Activated CD4-positive, alpha-beta T cell treated with anti-CD3 and anti-CD28 coated beads, Interleukin-2, amount 10 ng/mL, durations not matched to agents 24 days and 14 days (primary cell): Measurements from ENCODE around the gene LCMT1. TPM values are rescaled to one million over a fixed set of nuclear protein-coding genes. Genes with fewer than 3 reads are reported as not detected.

Experiments used
- DNase-seq: peaks from one replicate; pipeline ENCODE4 v3.0.0; 2022
- H3K27ac Mint-ChIP-seq: one replicate; pipeline ENCODE4 v1.8.0; 2022; ENCODE audit warnings: mild to moderate bottlenecking, mixed read lengths
- H3K27me3 Mint-ChIP-seq: one replicate; pipeline ENCODE4 v1.8.0; 2022; ENCODE audit warnings: mixed read lengths
- H3K36me3 Mint-ChIP-seq: one replicate; pipeline ENCODE4 v1.8.0; 2022; ENCODE audit warnings: low read depth, mild to moderate bottlenecking, mixed read lengths
- H3K4me1 Mint-ChIP-seq: one replicate; pipeline ENCODE4 v1.8.0; 2021; ENCODE audit warnings: mixed read lengths
- H3K4me3 Mint-ChIP-seq: one replicate; pipeline ENCODE4 v1.8.0; 2022; ENCODE audit warnings: mild to moderate bottlenecking, moderate library complexity, mixed read lengths
- H3K9me3 Mint-ChIP-seq: one replicate; pipeline ENCODE4 v1.8.0; 2021; ENCODE audit warnings: mixed read lengths
- intact Hi-C: fragments of 100-400 bp; cut with micrococcal nuclease; formaldehyde crosslinking; loops from one replicate; pipeline ENCODE4 v1.15.1; 2023
- total RNA-seq: library from RNA; stranded (reverse); gene quantifications from 2 replicates; pipeline ENCODE4 v1.2.3, GENCODE V29; 2022

The LCMT1 gene
- total RNA-seq, 1 donor from 2014 or later: 38.7 TPM

DNA sequence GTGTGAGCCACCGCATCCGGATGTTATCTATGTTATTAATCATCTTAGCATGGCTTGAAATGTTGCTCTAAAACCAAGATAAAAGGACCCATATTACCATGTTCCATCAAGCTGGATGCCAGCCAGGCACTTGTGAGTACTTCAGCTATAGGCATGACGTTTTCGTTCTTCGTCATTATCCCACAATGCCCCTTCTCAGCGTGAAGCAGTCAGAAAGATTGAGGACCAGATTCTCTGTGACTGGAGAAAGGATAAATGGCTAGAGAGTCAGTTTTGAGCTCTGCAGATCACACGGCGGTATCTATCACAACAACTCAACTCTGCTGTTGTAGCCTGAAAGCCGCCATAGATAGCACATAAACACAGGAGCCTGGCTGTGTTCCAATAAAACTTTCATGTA is 29.8 kb upstream of the LCMT1 start:
- no peaks in the 10 kb centered on the region for H3K27me3 Mint-ChIP-seq
- H3K9me3 Mint-ChIP-seq: peaks cover 3% of the 10 kb centered on the region
- no peaks in the 10 kb centered on the region for H3K36me3 Mint-ChIP-seq
- no peak overlapping the region for H3K27ac Mint-ChIP-seq
- no peak overlapping the region for H3K4me3 Mint-ChIP-seq
- DNase-seq: no peak
- intact Hi-C loops: no loop called here
- H3K4me1 Mint-ChIP-seq: no peaks in the 10 kb centered on the region

DNA sequence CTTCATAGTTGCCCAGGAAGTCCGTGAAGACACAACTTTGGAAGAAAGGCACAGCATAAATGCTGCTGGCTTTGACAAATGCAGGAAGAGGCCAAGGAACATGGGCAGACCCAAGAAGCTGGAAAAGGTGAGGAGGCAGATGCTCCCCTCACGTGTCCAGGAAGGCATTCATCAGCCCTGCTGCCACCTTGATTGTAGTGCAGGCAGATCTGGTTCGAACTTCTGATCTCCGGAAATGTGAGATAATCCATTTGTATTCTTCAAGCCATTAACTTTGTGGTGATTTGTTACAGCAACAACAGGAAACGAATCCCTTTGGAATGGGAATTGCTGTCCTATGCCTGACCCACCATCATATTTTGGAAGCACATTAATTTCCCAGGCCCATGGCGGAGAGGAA is 28.5 kb upstream of the LCMT1 start:
- Mint-ChIP-seq H3K27ac (no peak overlapping the region), H3K4me1 (no peaks in the 10 kb centered on the region), H3K27me3 (no peaks in the 10 kb centered on the region), H3K4me3 (no peak overlapping the region), H3K9me3 (peaks cover 3% of the 10 kb centered on the region), H3K36me3 (no peaks in the 10 kb centered on the region)
- no peak for DNase-seq
- intact Hi-C loops: no loop called here

DNA sequence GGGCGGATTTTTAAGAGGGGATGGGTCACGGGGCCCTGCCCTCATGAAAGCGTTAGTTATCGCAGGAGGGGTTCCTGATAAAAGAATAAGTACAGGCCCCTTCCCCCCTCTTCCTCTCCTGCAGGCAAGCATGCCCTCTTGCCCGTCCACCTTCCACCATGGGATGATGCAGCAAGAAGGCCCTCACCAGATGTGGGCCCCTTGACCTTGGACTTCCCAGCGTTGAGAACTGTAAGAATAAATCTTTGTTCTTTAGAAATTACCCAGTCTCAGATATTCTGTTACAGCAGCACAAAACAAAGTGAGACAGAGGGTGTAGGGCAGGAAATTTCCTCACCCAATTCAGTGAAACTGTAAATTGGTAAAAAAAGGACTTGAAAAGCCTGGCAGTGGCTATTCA is 27.8 kb upstream of the LCMT1 start:
- Mint-ChIP-seq H3K36me3 (no peaks in the 10 kb centered on the region), H3K9me3 (peaks cover 3% of the 10 kb centered on the region), H3K27ac (no peak overlapping the region), H3K4me1 (no peaks in the 10 kb centered on the region), H3K4me3 (no peak overlapping the region), H3K27me3 (no peaks in the 10 kb centered on the region)
- intact Hi-C loops: no loop called here
- DNase-seq: no peak

DNA sequence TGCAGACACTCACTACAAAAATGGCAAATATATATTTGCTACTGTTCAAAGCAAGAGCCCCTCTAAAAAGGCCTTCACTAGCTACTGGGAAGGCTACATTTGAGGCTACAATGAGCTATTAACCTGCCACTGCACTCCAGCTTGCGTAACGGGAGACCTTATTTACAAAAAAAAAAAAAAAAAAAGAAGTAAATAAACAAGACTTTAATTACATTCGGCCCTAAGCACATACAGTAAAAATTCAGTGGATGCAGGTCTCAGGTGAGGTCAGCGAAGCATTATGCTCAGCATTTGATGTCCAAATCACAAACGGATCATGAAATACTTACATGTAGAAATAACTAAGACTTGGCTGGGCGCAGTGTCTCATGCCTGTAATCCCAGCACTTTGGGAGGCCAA is 26.7 kb upstream of the LCMT1 start:
- no peaks in the 10 kb centered on the region for H3K27me3 Mint-ChIP-seq
- no peaks in the 10 kb centered on the region for H3K36me3 Mint-ChIP-seq
- intact Hi-C loops: no loop called here
- no peak for DNase-seq
- no peaks in the 10 kb centered on the region for H3K4me1 Mint-ChIP-seq
- H3K9me3 Mint-ChIP-seq: peaks cover 3% of the 10 kb centered on the region
- H3K4me3 Mint-ChIP-seq: no peak overlapping the region
- no peak overlapping the region for H3K27ac Mint-ChIP-seq

DNA sequence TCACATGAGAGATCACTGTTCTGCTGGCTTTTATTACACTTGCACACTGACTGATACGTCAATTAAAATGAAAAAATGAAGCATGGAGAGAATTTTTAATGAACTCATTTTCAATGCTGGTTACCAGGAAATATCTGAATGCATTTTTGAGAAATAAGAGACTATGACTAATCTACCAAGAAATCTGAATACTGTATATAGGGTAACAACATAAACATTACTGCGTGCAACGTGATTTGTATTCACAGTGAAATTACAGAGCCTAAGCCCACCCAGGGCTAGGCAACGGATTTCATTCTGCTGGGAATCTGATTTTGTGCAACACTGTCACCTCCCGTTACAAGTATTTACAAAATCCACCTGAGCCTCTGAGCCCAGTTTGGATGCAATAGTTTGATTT is 23.8 kb upstream of the LCMT1 start:
- no peak overlapping the region for H3K4me3 Mint-ChIP-seq
- H3K27ac Mint-ChIP-seq: no peak overlapping the region
- intact Hi-C loops: no loop called here

DNA sequence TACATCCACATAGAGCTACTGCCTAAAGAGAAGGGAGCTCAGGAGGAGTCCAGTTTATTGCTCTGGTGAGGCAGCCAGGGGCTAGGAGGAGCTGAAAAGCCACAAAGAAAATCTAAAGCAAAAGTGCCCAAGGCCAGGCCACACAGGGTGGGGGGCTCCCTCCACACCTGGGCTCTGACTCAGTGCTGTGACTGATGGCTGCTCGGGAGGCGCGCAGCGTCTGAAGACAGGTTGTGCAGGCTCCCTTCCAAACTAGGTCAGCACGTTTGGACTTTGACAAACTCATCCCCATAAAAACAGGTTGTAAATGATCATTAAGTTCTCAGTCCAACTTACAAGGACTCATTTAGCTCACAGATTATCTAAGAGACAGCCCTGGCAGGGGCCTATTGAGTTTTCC is 22.2 kb upstream of the LCMT1 start:
- peaks cover 4% of the 10 kb centered on the region for H3K36me3 Mint-ChIP-seq
- no peaks in the 10 kb centered on the region for H3K9me3 Mint-ChIP-seq
- no peaks in the 10 kb centered on the region for H3K27me3 Mint-ChIP-seq
- H3K4me1 Mint-ChIP-seq: peaks cover 19% of the 10 kb centered on the region
- intact Hi-C loops: no loop called here
- H3K27ac Mint-ChIP-seq: no peak overlapping the region
- no peak for DNase-seq
- H3K4me3 Mint-ChIP-seq: no peak overlapping the region

More for the DNA sequence above, 23.8 kb upstream of the LCMT1 start:
- Mint-ChIP-seq H3K36me3 (peaks cover 4% of the 10 kb centered on the region), H3K9me3 (no peaks in the 10 kb centered on the region), H3K27me3 (no peaks in the 10 kb centered on the region), H3K4me1 (peaks cover 5% of the 10 kb centered on the region)
- no peak for DNase-seq

DNA sequence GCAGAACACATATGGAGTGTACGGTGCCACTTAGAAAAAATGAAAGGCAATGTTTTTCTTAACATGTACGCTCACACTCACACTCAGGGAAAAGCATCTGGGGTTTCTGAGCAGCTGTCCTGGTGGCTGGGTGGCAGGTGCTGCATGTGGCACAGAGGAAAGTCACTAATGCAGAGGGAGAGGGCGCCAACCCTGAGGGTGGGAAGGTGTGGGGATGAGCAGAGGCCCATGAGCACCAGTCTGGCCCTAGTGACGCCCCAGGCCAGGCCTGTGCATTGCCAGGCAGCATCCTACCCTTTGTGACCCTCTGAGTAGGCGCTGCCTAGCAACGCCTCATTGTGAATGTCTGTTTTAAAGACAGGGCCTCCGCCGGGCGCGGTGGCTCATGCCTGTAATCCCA is 19.1 kb upstream of the LCMT1 start:
- H3K4me1 Mint-ChIP-seq: peaks cover 31% of the 10 kb centered on the region
- peaks cover 4% of the 10 kb centered on the region for H3K27me3 Mint-ChIP-seq
- DNase-seq: no peak
- peaks cover 4% of the 10 kb centered on the region for H3K36me3 Mint-ChIP-seq
- H3K27ac Mint-ChIP-seq: no peak overlapping the region
- H3K9me3 Mint-ChIP-seq: no peaks in the 10 kb centered on the region
- no peak overlapping the region for H3K4me3 Mint-ChIP-seq
- intact Hi-C loops: loop anchor here (2.0 kb wide), 2 partner anchors 18 to 26 kb away; partner anchors contain the start of gene LCMT1

DNA sequence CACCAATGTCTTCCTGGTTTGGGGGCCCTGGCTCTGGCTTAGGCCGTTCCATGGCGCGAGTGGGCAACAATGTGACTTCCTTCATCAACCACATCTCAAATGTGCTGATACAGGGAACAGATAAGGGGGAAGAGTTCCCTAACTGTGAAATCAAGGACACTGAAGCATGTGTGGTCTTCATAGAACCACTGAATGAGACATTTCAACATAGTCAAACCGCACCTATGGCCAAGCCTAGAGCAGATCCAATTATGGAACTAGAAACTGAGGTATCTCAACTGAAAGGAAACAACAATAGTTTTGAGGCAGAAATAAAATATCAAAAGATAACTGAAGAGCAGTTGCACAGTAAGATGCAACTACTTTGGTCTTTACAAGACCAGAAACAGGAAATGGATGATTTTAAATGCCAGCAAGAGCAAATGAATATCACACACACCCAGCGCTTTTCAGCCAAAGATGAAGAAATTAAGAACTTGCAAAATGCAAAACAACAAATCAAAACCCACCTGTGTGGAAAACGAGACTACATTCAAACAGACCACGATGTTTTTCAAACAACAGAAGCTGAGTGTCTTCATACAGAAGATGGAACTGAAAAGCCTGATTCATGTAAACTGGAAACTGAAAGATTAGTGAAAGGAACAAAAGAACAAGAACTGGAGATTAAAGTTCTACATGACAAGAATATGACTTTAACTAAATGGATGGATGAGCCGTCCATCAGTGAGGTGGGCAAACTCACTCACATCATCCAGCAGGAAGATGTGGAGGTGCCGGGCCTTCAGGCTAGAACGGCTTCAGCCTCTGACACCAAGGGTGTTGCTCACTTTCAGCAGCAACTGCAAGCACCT is 18.1 kb upstream of the LCMT1 start:
- peak; percentile 64 for DNase-seq
- intact Hi-C loops: loop anchor here (2.0 kb wide), 2 partner anchors 17 to 27 kb away; partner anchors contain the start of gene LCMT1
- Mint-ChIP-seq H3K9me3 (no peaks in the 10 kb centered on the region), H3K36me3 (peaks cover 4% of the 10 kb centered on the region), H3K27me3 (peaks cover 4% of the 10 kb centered on the region), H3K4me1 (peaks cover 31% of the 10 kb centered on the region), H3K4me3 (peak overlapping the region; percentile 62), H3K27ac (peak overlapping the region; percentile 84)

DNA sequence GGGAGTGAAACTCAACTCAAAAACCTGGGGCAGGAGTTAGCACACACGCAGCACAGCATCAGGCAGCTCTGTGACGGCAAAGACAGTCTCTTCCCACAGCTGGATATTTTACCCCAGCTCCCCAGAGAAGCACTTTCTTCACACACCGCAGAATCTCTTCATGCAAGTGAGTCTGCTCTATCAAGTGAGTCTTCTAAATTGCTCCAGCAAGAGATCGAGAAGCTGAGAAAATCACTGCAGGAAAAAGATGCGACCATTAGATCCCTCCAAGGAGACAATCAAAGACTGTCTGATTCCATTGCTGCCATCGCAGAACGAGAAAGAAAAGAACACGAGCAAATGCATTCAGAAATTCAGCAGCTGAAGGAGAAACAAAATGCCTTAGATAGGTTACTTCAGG is 16.9 kb upstream of the LCMT1 start:
- intact Hi-C loops: no loop called here
- H3K36me3 Mint-ChIP-seq: peaks cover 4% of the 10 kb centered on the region
- no peak for DNase-seq
- H3K9me3 Mint-ChIP-seq: no peaks in the 10 kb centered on the region
- H3K27ac Mint-ChIP-seq: peak overlapping the region; percentile 14
- peaks cover 31% of the 10 kb centered on the region for H3K4me1 Mint-ChIP-seq
- H3K4me3 Mint-ChIP-seq: no peak overlapping the region
- H3K27me3 Mint-ChIP-seq: peaks cover 4% of the 10 kb centered on the region

DNA sequence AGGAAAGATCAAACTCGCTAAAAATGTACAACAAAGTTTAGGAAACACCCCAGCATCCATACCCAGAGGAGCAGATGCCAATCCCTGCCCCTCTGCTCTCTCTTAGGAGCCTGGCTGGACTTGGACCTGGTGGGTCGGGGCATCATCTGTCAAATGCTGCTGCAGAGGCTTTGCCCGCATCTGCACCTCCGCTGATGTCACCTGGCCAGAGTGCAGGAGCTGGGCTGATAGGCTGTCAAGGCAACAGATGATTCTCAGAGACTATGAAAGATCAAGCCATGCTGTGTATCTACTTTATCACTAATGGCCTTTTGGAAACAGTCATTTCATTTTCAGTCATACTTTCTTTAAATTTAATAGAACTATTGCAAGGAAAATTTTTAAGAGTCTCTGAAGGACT is 15.9 kb upstream of the LCMT1 start:
- H3K36me3 Mint-ChIP-seq: peaks cover 4% of the 10 kb centered on the region
- intact Hi-C loops: no loop called here
- peaks cover 31% of the 10 kb centered on the region for H3K4me1 Mint-ChIP-seq
- H3K27ac Mint-ChIP-seq: no peak overlapping the region
- H3K27me3 Mint-ChIP-seq: peaks cover 4% of the 10 kb centered on the region
- DNase-seq: no peak
- no peaks in the 10 kb centered on the region for H3K9me3 Mint-ChIP-seq
- H3K4me3 Mint-ChIP-seq: no peak overlapping the region

DNA sequence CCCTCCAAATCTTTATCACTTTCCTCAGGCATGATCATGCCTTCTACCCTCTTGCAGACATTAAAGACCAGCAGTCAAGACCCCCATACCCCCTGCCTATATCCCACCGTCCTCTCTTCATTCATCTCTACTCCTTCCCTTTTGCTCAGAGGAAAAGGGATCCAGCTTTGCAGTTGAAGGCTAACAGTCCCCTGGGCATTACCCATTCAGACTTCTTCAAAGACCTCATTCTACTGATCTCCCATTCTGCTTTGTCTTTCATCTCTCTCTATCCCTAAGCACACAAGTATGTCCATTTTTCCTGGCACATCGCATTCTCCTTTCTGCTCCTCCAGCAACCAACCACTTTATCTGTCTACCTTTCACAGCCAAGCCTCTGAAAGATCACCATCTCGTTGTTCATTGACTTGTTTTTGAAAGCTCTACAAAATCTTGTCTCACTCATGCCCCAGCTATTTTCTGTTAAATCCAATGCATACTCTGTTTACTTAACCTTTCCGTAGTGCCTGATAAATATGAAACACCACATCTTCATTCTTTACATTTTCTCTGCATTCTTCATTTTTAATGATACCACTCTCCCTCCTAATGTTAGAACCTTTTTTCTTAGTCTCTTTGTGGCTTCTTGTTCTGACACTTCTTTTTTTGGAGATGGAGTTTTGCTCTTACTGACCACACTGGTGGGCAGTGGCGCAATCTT is 14.1 kb upstream of the LCMT1 start:
- H3K9me3 Mint-ChIP-seq: no peaks in the 10 kb centered on the region
- intact Hi-C loops: no loop called here
- no peaks in the 10 kb centered on the region for H3K36me3 Mint-ChIP-seq
- DNase-seq: no peak
- H3K27ac Mint-ChIP-seq: no peak overlapping the region
- H3K4me1 Mint-ChIP-seq: peaks cover 26% of the 10 kb centered on the region
- H3K4me3 Mint-ChIP-seq: no peak overlapping the region
- peaks cover 4% of the 10 kb centered on the region for H3K27me3 Mint-ChIP-seq

DNA sequence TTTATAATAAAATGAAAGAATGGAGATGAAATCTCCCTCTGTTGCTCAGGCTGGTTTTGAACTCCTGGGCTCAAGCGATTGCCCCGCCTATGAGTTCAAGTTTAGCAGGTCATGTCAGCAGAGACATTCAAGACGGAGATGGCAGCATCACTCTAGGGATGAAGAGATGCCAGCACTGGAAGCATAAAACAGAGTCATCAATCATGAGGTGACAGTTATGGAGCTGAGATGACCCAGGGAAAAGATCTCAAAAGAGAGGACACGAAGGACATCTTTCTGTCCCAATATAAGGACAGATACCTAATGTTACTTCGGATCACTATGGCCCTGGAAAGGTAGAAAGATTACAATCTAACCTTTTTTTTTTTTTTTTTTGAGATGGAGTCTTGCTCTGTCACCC is 11.0 kb upstream of the LCMT1 start:
- no peak overlapping the region for H3K4me3 Mint-ChIP-seq
- intact Hi-C loops: no loop called here
- H3K9me3 Mint-ChIP-seq: no peaks in the 10 kb centered on the region
- H3K4me1 Mint-ChIP-seq: peaks cover under 1% of the 10 kb centered on the region
- H3K36me3 Mint-ChIP-seq: no peaks in the 10 kb centered on the region
- peaks cover 2% of the 10 kb centered on the region for H3K27me3 Mint-ChIP-seq
- no peak overlapping the region for H3K27ac Mint-ChIP-seq
- DNase-seq: no peak

DNA sequence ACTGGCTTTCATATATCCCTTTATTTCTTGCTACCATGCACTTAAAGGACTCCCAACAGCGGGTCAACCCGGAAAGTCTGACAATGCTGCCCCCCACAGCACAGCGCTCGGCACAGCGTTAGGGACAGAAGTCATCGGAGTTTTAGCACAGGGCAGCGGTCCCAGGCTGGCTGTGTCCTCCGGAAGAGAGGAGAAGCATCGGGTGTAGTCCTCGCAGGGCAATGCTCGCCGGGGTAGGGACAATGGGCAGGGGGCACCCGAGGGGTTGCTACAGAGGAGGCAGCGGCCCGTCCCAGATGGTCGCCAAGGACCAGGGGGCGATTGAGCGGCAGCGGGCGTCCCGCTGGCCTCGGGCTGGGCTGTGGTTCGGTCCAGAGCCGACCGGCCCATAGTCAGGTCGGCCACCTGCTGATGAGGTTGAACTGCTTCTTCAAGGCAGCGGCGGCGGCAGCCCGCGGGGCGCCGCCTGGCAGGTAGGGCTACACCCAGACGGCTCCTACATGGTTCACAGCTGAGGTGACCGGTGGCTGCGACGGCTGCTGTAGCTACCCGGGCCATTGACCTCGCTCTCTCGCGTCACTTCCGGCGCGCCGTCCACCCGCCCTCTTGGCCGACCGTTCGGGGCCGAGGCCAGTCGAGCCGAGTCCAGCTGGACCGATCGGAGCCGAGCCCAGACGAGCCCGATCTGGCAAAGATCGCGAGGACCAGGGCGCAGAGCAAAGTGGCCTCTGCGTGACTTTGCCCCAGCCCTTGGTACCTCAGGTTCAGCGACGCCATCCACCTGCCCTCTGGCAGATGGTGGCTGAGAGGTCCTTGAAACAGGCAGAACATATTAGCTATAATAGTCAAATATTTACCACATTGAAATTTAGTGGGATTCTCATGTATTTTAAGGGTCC is 4.7 kb upstream of the LCMT1 start:
- Mint-ChIP-seq H3K27me3 (no peaks in the 10 kb centered on the region), H3K4me1 (peaks cover 25% of the 10 kb centered on the region), H3K9me3 (no peaks in the 10 kb centered on the region), H3K36me3 (no peaks in the 10 kb centered on the region), H3K27ac (peak overlapping the region; percentile 94), H3K4me3 (peak overlapping the region; percentile 96)
- intact Hi-C loops: loop anchor here (1.0 to 2.0 kb wide), 2 partner anchors 40 to 52 kb away; no protein-coding TSS in a partner anchor
- peak; percentile 95 for DNase-seq
